MV-4-11 (cell line): ENCODE results near the gene TTLL7.

Experiments
- DNase-seq: peaks from one replicate; lab custom pipeline; 2025; lab: John Stamatoyannopoulos, UW

The TTLL7 gene

GRCh38 chr1:83864991-83865390, 133.9 kb downstream of the TTLL7 start:
- DNase-seq, result no peak

DNA sequence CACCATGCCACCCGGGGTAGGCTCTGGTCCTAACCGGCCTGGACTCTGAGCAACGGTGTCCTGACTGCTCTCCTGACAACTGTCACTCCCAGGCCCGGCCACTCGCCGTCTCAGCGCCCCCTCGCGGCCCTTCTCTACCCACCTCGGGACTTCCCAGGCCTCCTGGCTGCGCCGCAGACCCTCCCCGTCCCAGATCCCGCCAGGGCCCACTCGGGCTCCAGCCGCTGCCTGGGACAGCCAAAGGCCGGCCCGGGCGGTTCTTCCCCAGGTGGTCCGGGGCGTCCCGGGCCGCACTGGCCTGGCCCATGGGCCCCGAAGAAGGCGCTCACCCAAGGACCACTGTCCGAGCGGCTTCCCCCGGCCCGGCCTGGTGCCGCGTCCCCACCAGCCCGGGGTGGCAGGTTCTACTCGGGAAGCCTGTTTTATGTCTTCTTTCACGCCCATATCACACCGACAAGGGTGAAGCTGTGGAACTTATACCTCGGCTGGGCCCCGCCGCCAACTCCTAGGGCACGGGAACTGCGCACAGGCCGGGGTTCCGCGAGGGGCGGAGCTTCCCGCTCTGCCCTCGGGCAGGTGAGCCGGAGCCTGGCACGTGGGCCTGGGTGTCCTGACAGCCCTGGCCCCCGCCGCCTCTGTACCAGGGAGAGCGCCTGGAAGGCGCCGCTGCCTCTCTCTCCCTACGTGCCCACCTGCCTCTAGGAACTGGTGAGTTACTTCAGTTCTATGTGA, 138.3 kb downstream of the TTLL7 start:
- no peak for DNase-seq

- DNase-seq, result no peak
Measured at GRCh38 chr1:83857716-83858115, 141.2 kb downstream of the TTLL7 start.

GRCh38 chr1:83857103-83857502, 141.8 kb downstream of the TTLL7 start:
- peak; percentile 27 for DNase-seq

- no peak for DNase-seq
Measured at GRCh38 chr1:83856381-83856780, 142.6 kb downstream of the TTLL7 start.

- no peak for DNase-seq
Measured at GRCh38 chr1:83854456-83854855, 144.5 kb downstream of the TTLL7 start.

- no peak for DNase-seq
Measured at GRCh38 chr1:83850834-83851233, 148.1 kb downstream of the TTLL7 start.

GRCh38 chr1:83849191-83850061, 149.5 kb downstream of the TTLL7 start:
- DNase-seq, result no peak

- no peak for DNase-seq
Measured at GRCh38 chr1:83846138-83846537, 152.8 kb downstream of the TTLL7 start.

DNA sequence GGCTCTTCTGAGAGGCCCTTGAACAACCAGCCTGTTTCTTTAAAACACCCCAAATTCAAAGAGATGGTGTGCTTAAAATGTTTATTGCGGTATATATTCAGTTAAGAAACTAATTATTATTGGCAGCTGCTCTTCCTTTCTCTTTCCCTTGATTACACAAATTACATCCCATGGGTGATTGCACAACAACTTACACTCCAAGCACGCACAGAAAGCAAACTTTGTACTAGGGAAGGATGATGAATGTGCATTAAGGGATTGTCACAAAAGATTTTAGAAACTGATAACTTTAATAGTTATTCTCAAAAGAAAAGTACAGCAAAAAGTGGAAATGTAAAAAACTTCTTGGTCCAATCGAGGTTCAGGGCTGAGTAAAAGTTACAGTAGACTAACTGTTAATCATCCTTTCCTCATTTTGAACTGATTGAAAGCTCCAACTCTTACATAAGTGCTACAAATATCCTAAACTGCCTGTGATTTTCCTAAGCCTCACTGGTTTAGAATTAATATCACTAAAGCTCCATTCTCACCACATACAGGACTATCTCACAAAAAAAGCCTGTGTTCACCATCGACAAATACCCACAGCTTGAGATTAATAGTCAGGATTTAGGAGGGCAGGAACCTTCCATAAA, 153.4 kb downstream of the TTLL7 start:
- DNase-seq, result peak; percentile 42

- DNase-seq, result no peak
Measured at GRCh38 chr1:83844546-83844945, 154.4 kb downstream of the TTLL7 start.

- no peak for DNase-seq
Measured at GRCh38 chr1:83839566-83840173, 159.3 kb downstream of the TTLL7 start.

- no peak for DNase-seq
Measured at GRCh38 chr1:83838573-83838972, 160.4 kb downstream of the TTLL7 start.

DNA sequence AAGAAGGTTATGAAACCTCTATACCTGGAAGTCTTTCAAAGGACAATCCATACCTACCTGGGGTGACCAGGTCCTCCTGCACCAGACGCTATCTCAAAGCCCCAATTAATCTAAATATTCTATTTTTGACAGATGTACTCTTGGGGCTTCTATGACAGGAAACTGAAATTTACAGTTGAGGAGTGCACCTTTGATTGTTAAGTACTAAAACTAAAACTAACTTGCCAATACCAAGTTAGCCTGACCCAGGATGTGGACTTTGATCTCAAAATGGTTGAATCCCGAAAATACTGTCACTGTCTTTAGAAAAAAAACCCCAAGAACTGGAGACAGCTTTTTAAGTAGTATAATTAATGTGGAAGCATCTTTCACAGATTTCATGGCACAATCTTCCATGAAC, 162.4 kb downstream of the TTLL7 start:
- DNase-seq, result no peak

- DNase-seq, result no peak
Measured at GRCh38 chr1:83834621-83835264, 164.2 kb downstream of the TTLL7 start.

- peak; percentile 17 for DNase-seq
Measured at GRCh38 chr1:83832194-83832593, 166.7 kb downstream of the TTLL7 start.

DNA sequence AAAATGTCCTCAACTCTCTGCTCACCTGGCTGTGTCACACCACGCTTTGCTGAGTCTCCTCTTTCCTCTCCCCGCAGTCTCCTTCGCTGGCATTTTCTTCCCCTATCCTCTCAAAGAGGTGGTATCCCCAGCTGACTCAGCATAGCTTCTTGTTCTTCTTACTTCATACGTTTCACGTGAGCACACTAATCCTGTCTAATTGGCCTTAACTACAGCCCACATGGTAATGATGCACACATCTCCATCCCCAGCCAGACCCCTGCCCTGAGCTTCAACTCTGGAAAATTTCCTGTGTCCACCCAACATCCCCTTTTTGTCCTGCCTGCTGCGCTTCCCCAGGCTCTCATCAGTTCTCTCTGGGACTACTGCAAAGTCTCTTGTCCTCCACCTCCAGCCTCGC, 169.8 kb downstream of the TTLL7 start:
- DNase-seq, result no peak

GRCh38 chr1:83828456-83828855, 170.5 kb downstream of the TTLL7 start:
- DNase-seq, result no peak

DNA sequence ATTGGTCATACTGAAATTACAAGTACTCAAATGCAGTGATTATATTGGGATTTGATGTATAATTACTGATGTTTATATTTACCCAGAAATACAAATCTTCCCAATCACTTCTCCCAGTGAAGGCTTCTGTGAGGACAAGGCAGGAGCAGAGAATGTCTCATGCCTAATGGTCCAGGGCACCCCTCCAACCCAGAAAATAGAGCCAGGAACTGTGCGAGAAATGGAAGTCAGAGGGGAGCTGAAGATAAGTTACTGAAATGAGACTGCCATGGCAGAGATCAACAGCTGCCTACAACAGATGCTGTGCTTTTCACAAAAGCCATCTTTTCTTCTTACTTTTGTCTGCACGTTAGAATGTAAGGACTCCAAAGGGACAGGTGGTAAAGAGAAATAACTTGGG, 171.2 kb downstream of the TTLL7 start:
- DNase-seq, result no peak

DNA sequence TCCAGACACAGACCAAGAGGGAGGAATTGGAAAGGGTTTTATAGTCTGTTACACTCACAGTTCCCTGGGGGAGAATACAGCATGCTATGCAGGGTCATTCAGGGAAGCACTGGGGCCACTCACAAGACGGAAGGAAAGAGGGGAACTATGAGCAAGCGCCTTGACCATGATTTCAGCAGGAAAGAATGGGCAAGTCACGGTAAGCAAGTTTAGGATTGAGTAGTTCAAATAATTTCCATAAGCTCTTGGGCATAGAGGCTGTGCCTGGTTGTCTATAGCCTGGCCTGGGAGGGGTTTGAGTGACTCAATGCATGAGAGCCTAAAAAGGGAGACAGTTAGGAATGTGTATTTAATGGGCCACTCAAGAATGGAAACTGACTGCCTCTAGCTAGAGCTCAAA, 176.7 kb downstream of the TTLL7 start:
- no peak for DNase-seq

DNA sequence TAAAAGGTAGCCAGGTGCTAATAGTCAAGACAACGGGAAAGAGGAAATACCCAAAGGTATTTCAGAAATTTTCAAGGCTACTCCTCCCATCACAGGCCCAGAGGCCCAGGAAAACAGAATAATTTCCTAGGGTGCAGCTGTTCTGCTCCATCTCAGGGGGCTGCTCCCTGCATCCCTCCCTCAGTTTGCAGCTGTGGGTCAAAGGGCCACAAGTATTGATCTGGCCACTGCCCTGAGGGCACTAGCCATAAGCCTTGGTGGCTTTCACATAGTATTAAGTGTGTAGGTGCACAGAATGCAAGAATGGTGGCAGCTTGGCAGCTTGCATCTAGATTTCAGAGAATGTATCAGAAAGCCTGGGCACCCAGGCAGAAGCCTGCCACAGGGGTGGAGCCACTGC, 179.5 kb downstream of the TTLL7 start:
- DNase-seq, result no peak

- DNase-seq, result peak; percentile 96
Measured at GRCh38 chr1:83818916-83819315, 180.0 kb downstream of the TTLL7 start.
